K562 (cell line): ENCODE measurements around the gene MRFAP1. TPM values are rescaled to one million over a fixed set of nuclear protein-coding genes. Genes with fewer than 3 reads are reported as not detected.

Experiments used
- ELF1 ChIP-seq: fragments of 200-800 bp; sonication (Bioruptor generic); IDR thresholded peaks from 2 replicates; pipeline ENCODE4 v1.6.1; 2016; ENCODE audit warnings: missing genetic modification characterization, missing compliant biosample characterization
- EZH2 ChIP-seq: IDR thresholded peaks from 2 replicates; pipeline ENCODE4 v1.6.1; 2012; ENCODE audit warnings: low read depth, mild to moderate bottlenecking, inconsistent platforms, low read length, borderline replicate concordance
- GTF2A2 ChIP-seq: IDR thresholded peaks from 2 replicates; pipeline ENCODE4 v1.6.1; 2016; ENCODE audit warnings: mild to moderate bottlenecking, missing genetic modification characterization, missing compliant biosample characterization
- KAT8 ChIP-seq: fragments of 450-650 bp; IDR thresholded peaks from 2 replicates; pipeline ENCODE4 v1.6.1; 2016; ENCODE audit warnings: low read depth, mild to moderate bottlenecking
- NFIC ChIP-seq: fragments of 450-650 bp; IDR thresholded peaks from 2 replicates; pipeline ENCODE4 v1.6.1; 2017; ENCODE audit warnings: mild to moderate bottlenecking, inconsistent platforms
- RNF2 ChIP-seq: sonication (generic); IDR thresholded peaks from 2 replicates; pipeline ENCODE4 v1.6.1; 2016
- SMARCC2 ChIP-seq: fragments of 450-650 bp; IDR thresholded peaks from 2 replicates; pipeline ENCODE4 v1.6.1; 2017; ENCODE audit warnings: antibody characterized with exemption, moderate library complexity, mild to moderate bottlenecking, low read depth
- SPI1 ChIP-seq: IDR thresholded peaks from 2 replicates; pipeline ENCODE4 v1.6.1; 2011; ENCODE audit warnings: low read depth, low read length, control low read depth, borderline replicate concordance
- XRCC5 ChIP-seq: fragments of 200-400 bp; formaldehyde crosslinking; IDR thresholded peaks from 2 replicates; pipeline ENCODE4 v1.6.1; 2017; ENCODE audit warnings: low read depth, mild to moderate bottlenecking, low read length
- ZC3H4 ChIP-seq: sonication (generic); formaldehyde crosslinking; IDR thresholded peaks from 2 replicates; pipeline ENCODE4 v1.9.0; 2021; ENCODE audit warnings: missing genetic modification reagents, borderline replicate concordance
- ZNF324 ChIP-seq: fragments of 250-450 bp; sonication (Bioruptor Pico); IDR thresholded peaks from 2 replicates; pipeline ENCODE4 v1.4.0; 2020; ENCODE audit warnings: mild to moderate bottlenecking
- ZNF696 ChIP-seq: fragments of 250-450 bp; sonication (Bioruptor Pico); conservative IDR thresholded peaks from 2 replicates; pipeline ENCODE4 v1.4.0; 2020; ENCODE audit warnings: mild to moderate bottlenecking, moderate library complexity
- polyA plus RNA-seq, 8 experiments: library from polyadenylated mRNA; depleted of rRNA in 4 of 8; stranded (reverse) in 5 of 8; unstranded in 3 of 8; fragments of >200 nt; fragmentation: Nextera tagmentation in 2 of 8; fragmentation: Illumina TruSeq in 1 of 8; extraction: Ambion mirVana in 2 of 8; extraction: Trizol in 1 of 8; gene quantifications; 2 replicates each; pipeline versions ENCODE4 v1.2.1 to v1.2.3, GENCODE V29; 2011 to 2014; ENCODE audit warnings: inconsistent platforms in 1 of 8, missing spikeins in 1 of 8
- total RNA-seq, 7 experiments: library from RNA; depleted of rRNA in 6 of 7; stranded (reverse); fragments of >200 nt in 6 of 7; fragmentation: Illumina TruSeq in 2 of 7; extraction: Trizol in 2 of 7; gene quantifications; 2 replicates each; pipeline versions ENCODE4 v1.2.1 to v1.2.3, GENCODE V29; 2011 to 2021; ENCODE audit warnings: low replicate concordance in 1 of 7
- TF ChIP-seq, protein P1 (sequence below): fragments of 450-650 bp; formaldehyde crosslinking; IDR thresholded peaks from 2 replicates; pipeline ENCODE4 v1.4.0; 2022; ENCODE audit warnings: missing genetic modification characterization
- TF ChIP-seq, protein P2 (sequence below): fragments of 250-450 bp; sonication (Bioruptor Pico); IDR thresholded peaks from 2 replicates; pipeline ENCODE4 v1.4.0; 2020; ENCODE audit warnings: mild to moderate bottlenecking, moderate library complexity
- TF ChIP-seq, protein P3 (sequence below), 2 experiments: fragments of 450-650 bp; IDR thresholded peaks; 2 replicates each; pipeline ENCODE4 v1.6.1; 2018; ENCODE audit warnings: mild to moderate bottlenecking in 2 of 2, low read depth in 1 of 2; ENCODE audit not compliant: partially characterized antibody in 2 of 2
- TF ChIP-seq, protein P4 (sequence below): fragments of 250-450 bp; sonication (Bioruptor Pico); IDR thresholded peaks from 2 replicates; pipeline ENCODE4 v1.6.1; 2021; ENCODE audit warnings: mild to moderate bottlenecking

The MRFAP1 gene
- total and polyA plus RNA-seq, 9 of the 15 experiments (the other 6 are each of a cell fraction or from before 2014, with no cell fraction given): 46.0 to 270 (median 151) TPM

DNA sequence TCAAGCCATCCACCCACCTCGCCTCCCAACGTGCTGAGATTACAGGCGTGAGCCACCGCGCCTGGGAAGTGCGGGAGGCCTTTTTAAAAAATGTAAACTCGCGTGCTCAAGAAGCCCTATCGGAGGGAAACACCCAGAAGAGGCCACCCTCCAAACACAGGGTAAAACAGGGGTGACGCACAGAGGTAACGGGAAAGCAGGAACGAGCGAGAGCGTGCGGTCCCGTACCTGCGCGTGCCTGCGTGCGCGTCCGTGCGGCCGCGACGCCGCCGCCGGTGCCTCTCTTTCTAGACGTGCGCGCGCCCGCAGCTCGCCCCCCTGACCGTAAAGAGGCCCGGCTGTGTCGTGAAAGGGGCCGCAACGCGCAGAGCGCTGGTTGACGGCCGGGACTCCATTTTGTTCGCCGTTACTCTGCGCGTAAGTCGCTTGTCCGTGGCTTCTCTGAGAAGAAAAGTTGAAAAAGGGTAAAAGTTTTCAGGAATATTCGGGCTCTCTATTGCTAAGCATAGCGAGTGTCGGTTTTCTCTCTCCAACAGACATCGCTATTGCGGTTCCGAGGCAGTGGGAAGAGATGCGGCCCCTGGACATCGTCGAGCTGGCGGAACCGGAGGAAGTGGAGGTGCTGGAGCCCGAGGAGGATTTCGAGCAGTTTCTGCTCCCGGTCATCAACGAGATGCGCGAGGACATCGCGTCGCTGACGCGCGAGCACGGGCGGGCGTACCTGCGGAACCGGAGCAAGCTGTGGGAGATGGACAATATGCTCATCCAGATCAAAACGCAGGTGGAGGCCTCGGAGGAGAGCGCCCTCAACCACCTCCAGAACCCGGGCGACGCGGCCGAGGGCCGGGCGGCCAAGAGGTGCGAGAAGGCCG lies at the start of gene MRFAP1 (continued):
- TF ChIP-seq ZNF696 (CRISPR knock-in tag): no peak
- no peak for TF ChIP-seq ELF1 (tag)
- TF ChIP-seq, protein P1, sequence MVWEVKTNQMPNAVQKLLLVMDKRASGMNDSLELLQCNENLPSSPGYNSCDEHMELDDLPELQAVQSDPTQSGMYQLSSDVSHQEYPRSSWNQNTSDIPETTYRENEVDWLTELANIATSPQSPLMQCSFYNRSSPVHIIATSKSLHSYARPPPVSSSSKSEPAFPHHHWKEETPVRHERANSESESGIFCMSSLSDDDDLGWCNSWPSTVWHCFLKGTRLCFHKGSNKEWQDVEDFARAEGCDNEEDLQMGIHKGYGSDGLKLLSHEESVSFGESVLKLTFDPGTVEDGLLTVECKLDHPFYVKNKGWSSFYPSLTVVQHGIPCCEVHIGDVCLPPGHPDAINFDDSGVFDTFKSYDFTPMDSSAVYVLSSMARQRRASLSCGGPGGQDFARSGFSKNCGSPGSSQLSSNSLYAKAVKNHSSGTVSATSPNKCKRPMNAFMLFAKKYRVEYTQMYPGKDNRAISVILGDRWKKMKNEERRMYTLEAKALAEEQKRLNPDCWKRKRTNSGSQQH (CRISPR knock-in tag): no peak
- TF ChIP-seq ZNF324 (CRISPR knock-in tag): no peak
- TF ChIP-seq, protein P2, sequence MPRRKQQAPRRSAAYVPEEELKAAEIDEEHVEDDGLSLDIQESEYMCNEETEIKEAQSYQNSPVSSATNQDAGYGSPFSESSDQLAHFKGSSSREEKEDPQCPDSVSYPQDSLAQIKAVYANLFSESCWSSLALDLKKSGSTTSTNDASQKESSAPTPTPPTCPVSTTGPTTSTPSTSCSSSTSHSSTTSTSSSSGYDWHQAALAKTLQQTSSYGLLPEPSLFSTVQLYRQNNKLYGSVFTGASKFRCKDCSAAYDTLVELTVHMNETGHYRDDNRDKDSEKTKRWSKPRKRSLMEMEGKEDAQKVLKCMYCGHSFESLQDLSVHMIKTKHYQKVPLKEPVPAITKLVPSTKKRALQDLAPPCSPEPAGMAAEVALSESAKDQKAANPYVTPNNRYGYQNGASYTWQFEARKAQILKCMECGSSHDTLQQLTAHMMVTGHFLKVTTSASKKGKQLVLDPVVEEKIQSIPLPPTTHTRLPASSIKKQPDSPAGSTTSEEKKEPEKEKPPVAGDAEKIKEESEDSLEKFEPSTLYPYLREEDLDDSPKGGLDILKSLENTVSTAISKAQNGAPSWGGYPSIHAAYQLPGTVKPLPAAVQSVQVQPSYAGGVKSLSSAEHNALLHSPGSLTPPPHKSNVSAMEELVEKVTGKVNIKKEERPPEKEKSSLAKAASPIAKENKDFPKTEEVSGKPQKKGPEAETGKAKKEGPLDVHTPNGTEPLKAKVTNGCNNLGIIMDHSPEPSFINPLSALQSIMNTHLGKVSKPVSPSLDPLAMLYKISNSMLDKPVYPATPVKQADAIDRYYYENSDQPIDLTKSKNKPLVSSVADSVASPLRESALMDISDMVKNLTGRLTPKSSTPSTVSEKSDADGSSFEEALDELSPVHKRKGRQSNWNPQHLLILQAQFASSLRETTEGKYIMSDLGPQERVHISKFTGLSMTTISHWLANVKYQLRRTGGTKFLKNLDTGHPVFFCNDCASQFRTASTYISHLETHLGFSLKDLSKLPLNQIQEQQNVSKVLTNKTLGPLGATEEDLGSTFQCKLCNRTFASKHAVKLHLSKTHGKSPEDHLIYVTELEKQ: no peak
- TF ChIP-seq SPI1: peak; percentile 59; the same call in 1 of the 2 replicates
- no peak for TF ChIP-seq ZC3H4 (CRISPR knock-in tag)
- 0 out of 2 replicates have a peak, but pooled peaks have one; percentile 9 for TF ChIP-seq NFIC
- peak; percentile 58; the same call in 1 of the 2 replicates for TF ChIP-seq XRCC5
- TF ChIP-seq SMARCC2: no peak
- TF ChIP-seq, protein P3, sequence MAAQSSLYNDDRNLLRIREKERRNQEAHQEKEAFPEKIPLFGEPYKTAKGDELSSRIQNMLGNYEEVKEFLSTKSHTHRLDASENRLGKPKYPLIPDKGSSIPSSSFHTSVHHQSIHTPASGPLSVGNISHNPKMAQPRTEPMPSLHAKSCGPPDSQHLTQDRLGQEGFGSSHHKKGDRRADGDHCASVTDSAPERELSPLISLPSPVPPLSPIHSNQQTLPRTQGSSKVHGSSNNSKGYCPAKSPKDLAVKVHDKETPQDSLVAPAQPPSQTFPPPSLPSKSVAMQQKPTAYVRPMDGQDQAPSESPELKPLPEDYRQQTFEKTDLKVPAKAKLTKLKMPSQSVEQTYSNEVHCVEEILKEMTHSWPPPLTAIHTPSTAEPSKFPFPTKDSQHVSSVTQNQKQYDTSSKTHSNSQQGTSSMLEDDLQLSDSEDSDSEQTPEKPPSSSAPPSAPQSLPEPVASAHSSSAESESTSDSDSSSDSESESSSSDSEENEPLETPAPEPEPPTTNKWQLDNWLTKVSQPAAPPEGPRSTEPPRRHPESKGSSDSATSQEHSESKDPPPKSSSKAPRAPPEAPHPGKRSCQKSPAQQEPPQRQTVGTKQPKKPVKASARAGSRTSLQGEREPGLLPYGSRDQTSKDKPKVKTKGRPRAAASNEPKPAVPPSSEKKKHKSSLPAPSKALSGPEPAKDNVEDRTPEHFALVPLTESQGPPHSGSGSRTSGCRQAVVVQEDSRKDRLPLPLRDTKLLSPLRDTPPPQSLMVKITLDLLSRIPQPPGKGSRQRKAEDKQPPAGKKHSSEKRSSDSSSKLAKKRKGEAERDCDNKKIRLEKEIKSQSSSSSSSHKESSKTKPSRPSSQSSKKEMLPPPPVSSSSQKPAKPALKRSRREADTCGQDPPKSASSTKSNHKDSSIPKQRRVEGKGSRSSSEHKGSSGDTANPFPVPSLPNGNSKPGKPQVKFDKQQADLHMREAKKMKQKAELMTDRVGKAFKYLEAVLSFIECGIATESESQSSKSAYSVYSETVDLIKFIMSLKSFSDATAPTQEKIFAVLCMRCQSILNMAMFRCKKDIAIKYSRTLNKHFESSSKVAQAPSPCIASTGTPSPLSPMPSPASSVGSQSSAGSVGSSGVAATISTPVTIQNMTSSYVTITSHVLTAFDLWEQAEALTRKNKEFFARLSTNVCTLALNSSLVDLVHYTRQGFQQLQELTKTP (IDR thresholded peaks at IDR 0.05; ENCODE audit: low read depth in 1 of 2, partially characterized antibody in 2 of 2): no peak
- no peak for TF ChIP-seq EZH2
- 0 out of 2 replicates have a peak, but pooled peaks have one; percentile 49 for TF ChIP-seq GTF2A2
- TF ChIP-seq, protein P4, sequence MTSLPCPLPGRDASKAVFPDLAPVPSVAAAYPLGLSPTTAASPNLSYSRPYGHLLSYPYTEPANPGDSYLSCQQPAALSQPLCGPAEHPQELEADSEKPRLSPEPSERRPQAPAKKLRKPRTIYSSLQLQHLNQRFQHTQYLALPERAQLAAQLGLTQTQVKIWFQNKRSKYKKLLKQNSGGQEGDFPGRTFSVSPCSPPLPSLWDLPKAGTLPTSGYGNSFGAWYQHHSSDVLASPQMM (CRISPR knock-in tag): no peak
- peak; percentile 49; the same call in 1 of the 2 replicates for TF ChIP-seq RNF2
- peak; percentile 87; the same call in 1 of the 2 replicates for TF ChIP-seq KAT8
